Spleen (tissue), 11 donors: Measurements from ENCODE around the gene DTX1. TPM values are rescaled to one million over a fixed set of nuclear protein-coding genes. Genes with fewer than 3 reads are reported as not detected.
A peak's percentile ranks its signal among the peaks of the same experiment; 100 is the strongest.

Experiments
- DNase-seq: peaks from one replicate; pipeline ENCODE4 v3.0.0-alpha.2; 2020
- H3K27ac ChIP-seq, 8 donors: fragments of 200-600 bp; sonication (generic) in 7 of 8; 1 replicate in 4 of 8; 2 replicates in 4 of 8; pipeline versions ENCODE4 v1.5.0 to v1.8.0; 2016 to 2021; ENCODE audit warnings: inconsistent platforms in 4 of 8, mild to moderate bottlenecking in 4 of 8, moderate library complexity in 1 of 8
- H3K27me3 ChIP-seq, 7 donors: fragments of 200-600 bp; sonication (generic) in 6 of 7; replicated peaks in 1 of 7; 1 replicate in 4 of 7; 2 replicates in 3 of 7; pipeline versions ENCODE4 v1.5.0 to v1.8.0; 2016 to 2021; ENCODE audit warnings: inconsistent platforms in 3 of 7, mild to moderate bottlenecking in 1 of 7
- H3K36me3 ChIP-seq, 6 donors: fragments of 200-600 bp; sonication (generic) in 5 of 6; 1 replicate in 4 of 6; 2 replicates in 2 of 6; pipeline versions ENCODE4 v1.5.0 to v1.8.0; 2016 to 2021; ENCODE audit warnings: inconsistent platforms in 2 of 6
- H3K4me1 ChIP-seq, 6 donors: fragments of 200-600 bp; sonication (generic) in 5 of 6; 1 replicate in 3 of 6; 2 replicates in 3 of 6; pipeline versions ENCODE4 v1.5.0 to v1.8.0; 2016 to 2021; ENCODE audit warnings: inconsistent platforms in 3 of 6
- H3K4me3 ChIP-seq, 8 donors: fragments of 200-600 bp; sonication (generic) in 7 of 8; 1 replicate in 4 of 8; 2 replicates in 4 of 8; pipeline versions ENCODE4 v1.5.0 to v1.8.0; 2016 to 2021; ENCODE audit warnings: inconsistent platforms in 4 of 8, mild to moderate bottlenecking in 4 of 8, moderate library complexity in 2 of 8
- H3K9me3 ChIP-seq, 8 donors: fragments of 200-600 bp; sonication (generic) in 7 of 8; 1 replicate in 4 of 8; 2 replicates in 4 of 8; pipeline versions ENCODE4 v1.5.0 to v1.8.0; 2016 to 2021; ENCODE audit warnings: inconsistent platforms in 4 of 8
- CTCF ChIP-seq, 11 experiments: fragments of 200-600 bp in 7 of 11; fragments of 450-650 bp in 4 of 11; sonication (generic) in 4 of 11; IDR thresholded peaks in 8 of 11; conservative IDR thresholded peaks in 3 of 11; 1 replicate in 7 of 11; 2 replicates in 4 of 11; pipeline versions ENCODE4 v1.4.0 to v1.8.0; 2016 to 2021; ENCODE audit warnings: antibody characterized with exemption in 11 of 11, inconsistent platforms in 4 of 11, mild to moderate bottlenecking in 1 of 11
- POLR2A ChIP-seq, 3 donors: fragments of 450-650 bp; IDR thresholded peaks; one replicate each; pipeline ENCODE4 v1.5.1; 2017; ENCODE audit warnings: antibody characterized with exemption in 3 of 3, mild to moderate bottlenecking in 1 of 3
- POLR2AphosphoS5 ChIP-seq, 3 donors: sonication (generic); formaldehyde crosslinking; IDR thresholded peaks; one replicate each; pipeline ENCODE4 v1.5.1; 2017; ENCODE audit warnings: antibody characterized with exemption in 3 of 3
- WGBS, 5 donors: extraction: QIAGEN DNeasy Blood & Tissue Kit in 3 of 5; methylation state at CpG; one replicate each; pipeline versions ENCODE4 v1.1.5 to v1.1.7; 2013 to 2018; 5-methylcytosine and 5-hydroxymethylcytosine counted together
- intact Hi-C: fragments of 100-400 bp; cut with DNase I; formaldehyde crosslinking; loops from one replicate; pipeline ENCODE4 v1.15.0; 2023; ENCODE audit warnings: low total_unique reads
- polyA plus RNA-seq, 3 donors: library from polyadenylated mRNA; stranded (reverse); fragments of 200-250 nt; gene quantifications; one replicate each; pipeline ENCODE4 v1.2.1, GENCODE V29; 2013
- total RNA-seq, 7 donors: library from RNA; depleted of rRNA in 3 of 7; stranded (reverse); fragments of >200 nt in 3 of 7; fragmentation: NEBNext Ultra II Directional in 4 of 7; extraction: Animal tissue kit (Norgen Biotek cat#: 25700) in 4 of 7; gene quantifications; one replicate each; pipeline versions ENCODE4 v1.1.0 to v1.2.1, GENCODE V29; 2016 to 2021
- donor health status: healthy with polysubstance abuse.
- donor health status: DM: no; HTN: no; CAD: no; lungs with moderate emphysema.
- donor health status: DM: no; HTN: no; CAD: no.
- donor health status: Bipolar disorder and iron deficiency.
- donor health status: healthy.
- donor health status: DM: no; HTN: no; CAD: no.
- donor health status: DM: yes; HTN: yes; CAD: no.

The DTX1 gene
- total and polyA plus RNA-seq, 10 donors = 53.4 to 141 (median 83.6) TPM

- Histone ChIP-seq H3K9me3 (no peaks in the 10 kb centered on the region), H3K27ac (peak overlapping the region in 1 of 8 donors; percentile 6), H3K4me3 (no peak overlapping the region), H3K4me1 (peaks cover 15 to 54% (median 39%) of the 10 kb centered on the region in 6 donors), H3K27me3 (no peaks in the 10 kb centered on the region), H3K36me3 (no peaks in the 10 kb centered on the region)
- WGBS, 5 donors = 7 to 9% (median 9%) methylated on average over 6 of the region's 6 CpGs
- DNase-seq = no peak
- intact Hi-C loops = loop anchor here (2.0 to 5.0 kb wide), 3 partner anchors 50 to 124 kb away; no protein-coding TSS in a partner anchor
- TF ChIP-seq CTCF (IDR thresholded peaks at IDR 0.05 in 8 of 11, conservative IDR thresholded peaks at IDR 0.05 in 3 of 11) = peak; percentile 66 to 89 (median 81)
- TF ChIP-seq POLR2AphosphoS5 (IDR thresholded peaks at IDR 0.05) = peak in 1 of 3 donors; percentile 26
- no peak for TF ChIP-seq POLR2A (IDR thresholded peaks at IDR 0.05)
Measured at GRCh38 chr12:113048716-113049127, 7.8 kb upstream of the DTX1 start.

- H3K4me1 ChIP-seq = peaks cover 15 to 68% (median 45%) of the 10 kb centered on the region in 6 donors
- H3K27me3 ChIP-seq = peaks cover 0 to 1% (median 0%) of the 10 kb centered on the region in 7 donors
- peak in 1 of 3 donors; percentile 19 for TF ChIP-seq POLR2AphosphoS5 (IDR thresholded peaks at IDR 0.05)
- TF ChIP-seq CTCF (IDR thresholded peaks at IDR 0.05 in 8 of 11, conservative IDR thresholded peaks at IDR 0.05 in 3 of 11) = peak in 7 of 11 experiments; percentile 21 to 48 (median 38)
- TF ChIP-seq POLR2A (IDR thresholded peaks at IDR 0.05) = no peak
- DNase-seq = no peak
- H3K9me3 ChIP-seq = no peaks in the 10 kb centered on the region
- H3K4me3 ChIP-seq = no peak overlapping the region
- WGBS, 5 donors = 50 to 59% (median 55%) methylated on average over 11 of the region's 11 CpGs
- intact Hi-C loops = loop anchor here (2.0 to 5.0 kb wide), 3 partner anchors 49 to 122 kb away; no protein-coding TSS in a partner anchor
- H3K36me3 ChIP-seq = no peaks in the 10 kb centered on the region
- H3K27ac ChIP-seq = peak overlapping the region in 5 of 8 donors; percentile 3 to 60 (median 41)
Measured at GRCh38 chr12:113049976-113050742, 6.4 kb upstream of the DTX1 start.

GRCh38 chr12:113050795-113051194 lies 5.7 kb upstream of the DTX1 start:
- no peak for DNase-seq
- TF ChIP-seq POLR2AphosphoS5 (IDR thresholded peaks at IDR 0.05) (peak in 1 of 3 donors; percentile 58), POLR2A (IDR thresholded peaks at IDR 0.05) (no peak)
- intact Hi-C loops = no loop called here
- Histone ChIP-seq H3K27me3 (peaks cover 0 to 7% (median 0%) of the 10 kb centered on the region in 7 donors), H3K36me3 (no peaks in the 10 kb centered on the region), H3K4me1 (peaks cover 19 to 75% (median 51%) of the 10 kb centered on the region in 6 donors), H3K4me3 (no peak overlapping the region), H3K9me3 (no peaks in the 10 kb centered on the region), H3K27ac (peak overlapping the region in 3 of 8 donors; percentile 41 to 60 (median 41))
- WGBS, 5 donors = 63 to 75% (median 71%) methylated on average over 7 of the region's 7 CpGs

GRCh38 chr12:113051759-113052158 lies 4.8 kb upstream of the DTX1 start:
- Histone ChIP-seq H3K9me3 (no peaks in the 10 kb centered on the region), H3K4me3 (no peak overlapping the region), H3K27me3 (peaks cover 0 to 17% (median 0%) of the 10 kb centered on the region in 7 donors), H3K27ac (peak overlapping the region in 1 of 8 donors; percentile 33), H3K4me1 (peaks cover 19 to 84% (median 60%) of the 10 kb centered on the region in 6 donors), H3K36me3 (no peaks in the 10 kb centered on the region)
- WGBS, 5 donors = 82 to 95% (median 91%) methylated on average over 3 to 4 of the region's 4 CpGs
- TF ChIP-seq POLR2AphosphoS5 (IDR thresholded peaks at IDR 0.05) (no peak), CTCF (IDR thresholded peaks at IDR 0.05 in 8 of 11, conservative IDR thresholded peaks at IDR 0.05 in 3 of 11) (no peak), POLR2A (IDR thresholded peaks at IDR 0.05) (no peak)
- intact Hi-C loops = no loop called here
- DNase-seq = no peak
